Measurements from ENCODE around the gene PDZRN3. TPM values are rescaled to one million over a fixed set of nuclear protein-coding genes. Genes with fewer than 3 reads are reported as not detected.

Gene PDZRN3
- total RNA-seq, 4 donors from 2014 or later, result 227 to 305 (median 265) TPM

DNA sequence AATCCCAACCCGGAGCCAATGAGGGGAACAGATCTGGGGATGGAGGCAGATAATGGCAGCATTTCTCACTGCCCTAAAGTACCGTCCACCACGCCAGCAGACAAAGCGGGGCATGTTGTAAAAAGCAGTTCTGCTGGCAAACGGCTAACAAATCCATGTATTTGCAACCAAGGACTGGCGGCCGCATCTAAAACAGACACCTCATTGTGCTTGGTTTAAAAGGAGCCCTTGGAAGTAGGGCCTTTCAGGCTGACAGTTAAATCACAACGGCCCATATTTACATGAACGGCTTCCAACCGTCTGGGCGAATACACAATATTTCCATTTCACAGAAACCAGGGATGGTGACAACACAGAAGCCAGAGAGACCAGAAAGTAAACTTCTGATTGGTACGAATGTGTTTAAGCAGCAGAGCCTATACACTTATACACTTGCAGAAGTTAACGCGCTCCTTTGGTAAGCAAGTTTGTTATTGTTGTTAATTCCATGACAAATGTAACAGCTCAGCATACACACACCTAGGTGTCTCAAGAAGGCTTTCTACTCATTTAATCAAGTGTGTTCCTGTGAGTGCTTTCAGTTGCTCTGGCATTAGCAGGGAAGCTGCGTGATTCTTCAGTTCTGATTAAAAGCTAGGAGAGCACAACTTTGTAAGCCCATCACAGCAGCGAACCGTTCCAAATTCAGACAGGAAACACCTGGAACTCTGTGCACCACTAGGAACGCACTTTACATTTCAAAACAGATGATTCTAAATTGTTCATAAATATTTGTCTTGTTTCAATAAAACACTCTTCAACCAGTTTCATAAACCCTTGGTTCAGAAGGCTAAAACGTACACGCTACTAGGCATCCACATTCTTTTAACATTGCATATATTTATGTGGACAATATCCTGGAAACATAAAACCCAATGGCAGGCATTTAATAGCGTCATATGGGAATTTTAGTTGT, 112.9 kb downstream of the PDZRN3 start:
- Histone ChIP-seq H3K9me3 (no peaks in the 10 kb centered on the region), H3K4me3 (peak overlapping the region in 1 of 2 donors; percentile 11), H3K27ac (peak overlapping the region; percentile 83 to 100 (median 88)), H3K36me3 (no peaks in the 10 kb centered on the region), H3K27me3 (no peaks in the 10 kb centered on the region), H3K4me1 (peaks cover 13 to 98% (median 38%) of the 10 kb centered on the region in 3 donors)
- 11 to 24% methylated on average over 12 to 14 of the region's 21 CpGs for WGBS, 2 donors (ENCODE audit: low coverage in 1 of 2)
- ATAC-seq, result peak; percentile 24
- TF ChIP-seq POLR2A (IDR thresholded peaks at IDR 0.05) (no peak), POLR2AphosphoS5 (IDR thresholded peaks at IDR 0.05) (peak; percentile 30), EP300 (IDR thresholded peaks at IDR 0.05) (no peak)
- TF ChIP-seq, protein P1, sequence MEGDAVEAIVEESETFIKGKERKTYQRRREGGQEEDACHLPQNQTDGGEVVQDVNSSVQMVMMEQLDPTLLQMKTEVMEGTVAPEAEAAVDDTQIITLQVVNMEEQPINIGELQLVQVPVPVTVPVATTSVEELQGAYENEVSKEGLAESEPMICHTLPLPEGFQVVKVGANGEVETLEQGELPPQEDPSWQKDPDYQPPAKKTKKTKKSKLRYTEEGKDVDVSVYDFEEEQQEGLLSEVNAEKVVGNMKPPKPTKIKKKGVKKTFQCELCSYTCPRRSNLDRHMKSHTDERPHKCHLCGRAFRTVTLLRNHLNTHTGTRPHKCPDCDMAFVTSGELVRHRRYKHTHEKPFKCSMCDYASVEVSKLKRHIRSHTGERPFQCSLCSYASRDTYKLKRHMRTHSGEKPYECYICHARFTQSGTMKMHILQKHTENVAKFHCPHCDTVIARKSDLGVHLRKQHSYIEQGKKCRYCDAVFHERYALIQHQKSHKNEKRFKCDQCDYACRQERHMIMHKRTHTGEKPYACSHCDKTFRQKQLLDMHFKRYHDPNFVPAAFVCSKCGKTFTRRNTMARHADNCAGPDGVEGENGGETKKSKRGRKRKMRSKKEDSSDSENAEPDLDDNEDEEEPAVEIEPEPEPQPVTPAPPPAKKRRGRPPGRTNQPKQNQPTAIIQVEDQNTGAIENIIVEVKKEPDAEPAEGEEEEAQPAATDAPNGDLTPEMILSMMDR (IDR thresholded peaks at IDR 0.05), result peak in 1 of 4 experiments; percentile 5

GRCh38 chr3:73510784-73511183, 114.0 kb downstream of the PDZRN3 start:
- Histone ChIP-seq H3K36me3 (no peaks in the 10 kb centered on the region), H3K4me1 (peaks cover 13 to 99% (median 33%) of the 10 kb centered on the region in 3 donors), H3K27ac (peak overlapping the region; percentile 83 to 100 (median 88)), H3K9me3 (no peaks in the 10 kb centered on the region), H3K4me3 (no peak overlapping the region), H3K27me3 (no peaks in the 10 kb centered on the region)
- ATAC-seq, result no peak
- 51 to 53% methylated on average over 3 of the region's 3 CpGs for WGBS, 2 donors (ENCODE audit: low coverage in 1 of 2)
- no peak for TF ChIP-seq POLR2AphosphoS5 (IDR thresholded peaks at IDR 0.05)
- TF ChIP-seq, protein P1 (IDR thresholded peaks at IDR 0.05), result no peak
- TF ChIP-seq EP300 (IDR thresholded peaks at IDR 0.05), result no peak
- no peak for TF ChIP-seq POLR2A (IDR thresholded peaks at IDR 0.05)

- no peaks in the 10 kb centered on the region for H3K36me3 ChIP-seq
- no peak for ATAC-seq
- TF ChIP-seq POLR2A (IDR thresholded peaks at IDR 0.05) (no peak), POLR2AphosphoS5 (IDR thresholded peaks at IDR 0.05) (no peak), EP300 (IDR thresholded peaks at IDR 0.05) (no peak)
- TF ChIP-seq, protein P1 (IDR thresholded peaks at IDR 0.05), result no peak
- H3K4me3 ChIP-seq, result no peak overlapping the region
- no peaks in the 10 kb centered on the region for H3K9me3 ChIP-seq
- 70 to 73% methylated on average over 3 to 4 of the region's 4 CpGs for WGBS, 2 donors (ENCODE audit: low coverage in 1 of 2)
- peaks cover 13 to 98% (median 31%) of the 10 kb centered on the region in 3 donors for H3K4me1 ChIP-seq
- no peaks in the 10 kb centered on the region for H3K27me3 ChIP-seq
- peak overlapping the region; percentile 83 to 100 (median 88) for H3K27ac ChIP-seq
These were observed 114.4 kb downstream of the PDZRN3 start for GRCh38 chr3:73510334-73510733.

- Histone ChIP-seq H3K4me3 (no peak overlapping the region), H3K9me3 (no peaks in the 10 kb centered on the region), H3K27me3 (no peaks in the 10 kb centered on the region), H3K27ac (peak overlapping the region; percentile 83 to 100 (median 88)), H3K36me3 (no peaks in the 10 kb centered on the region), H3K4me1 (peaks cover 13 to 98% (median 31%) of the 10 kb centered on the region in 3 donors)
- TF ChIP-seq POLR2AphosphoS5 (IDR thresholded peaks at IDR 0.05) (no peak), EP300 (IDR thresholded peaks at IDR 0.05) (no peak), POLR2A (IDR thresholded peaks at IDR 0.05) (no peak)
- TF ChIP-seq, protein P1 (IDR thresholded peaks at IDR 0.05), result no peak
- no peak for ATAC-seq
- WGBS, 2 donors (ENCODE audit: low coverage in 1 of 2), result 37 to 47% methylated on average over 6 to 7 of the region's 7 CpGs
These were observed 114.9 kb downstream of the PDZRN3 start for GRCh38 chr3:73509816-73510215.
